Neural crest cell (in vitro differentiated cells): ENCODE data around the gene PRAC1. TPM values are rescaled to one million over a fixed set of nuclear protein-coding genes. Genes with fewer than 3 reads are reported as not detected.

ENCODE experiments used
- DNase-seq: peaks from one replicate; pipeline ENCODE4 v3.0.0; 2021; ENCODE audit warnings: low read depth, mixed read lengths, low spot score
- H3K27ac Mint-ChIP-seq: one replicate; pipeline ENCODE4 v1.8.0; 2021; ENCODE audit warnings: mild to moderate bottlenecking, mixed read lengths; ENCODE audit not compliant: unreplicated experiment
- H3K27me3 Mint-ChIP-seq: 2 replicates; pipeline ENCODE4 v1.8.0; 2021; ENCODE audit warnings: low read depth, mild to moderate bottlenecking, mixed read lengths
- H3K36me3 Mint-ChIP-seq: 2 replicates; pipeline ENCODE4 v1.8.0; 2021; ENCODE audit warnings: low read depth, mild to moderate bottlenecking, mixed read lengths
- H3K4me1 Mint-ChIP-seq: 2 replicates; pipeline ENCODE4 v1.8.0; 2021; ENCODE audit warnings: mixed read lengths
- H3K4me3 Mint-ChIP-seq: one replicate; pipeline ENCODE4 v1.8.0; 2021; ENCODE audit warnings: mild to moderate bottlenecking, mixed read lengths
- H3K9me3 Mint-ChIP-seq: 2 replicates; pipeline ENCODE4 v1.8.0; 2021; ENCODE audit warnings: mixed read lengths
- CTCF ChIP-seq: fragments of 200-600 bp; sonication (generic); conservative IDR thresholded peaks from 2 replicates; pipeline ENCODE4 v1.5.0; 2021; ENCODE audit warnings: antibody characterized with exemption, mild to moderate bottlenecking
- microRNA-seq: library from miRNA; unstranded; fragments of <30 nt; microRNA quantifications from one replicate; pipeline ENCODE4, GENCODE V29; 2020
- total RNA-seq: library from RNA; stranded (reverse); gene quantifications from 2 replicates; pipeline ENCODE4 v1.2.1, GENCODE V29; 2021

PRAC1 gene
- total RNA-seq, 1 donor from 2014 or later, result not detected

- Mint-ChIP-seq H3K4me3 (no peak overlapping the region), H3K4me1 (no peaks in the 10 kb centered on the region), H3K27me3 (peaks cover 87% of the 10 kb centered on the region), H3K36me3 (no peaks in the 10 kb centered on the region), H3K27ac (no peak overlapping the region), H3K9me3 (no peaks in the 10 kb centered on the region)
- TF ChIP-seq CTCF, result no peak
- no peak for DNase-seq
Observed at GRCh38 chr17:48681609-48682008, 40.7 kb downstream of the PRAC1 start.

- H3K36me3 Mint-ChIP-seq, result no peaks in the 10 kb centered on the region
- peaks cover 95% of the 10 kb centered on the region for H3K27me3 Mint-ChIP-seq
- DNase-seq, result no peak
- no peaks in the 10 kb centered on the region for H3K4me1 Mint-ChIP-seq
- no peak overlapping the region for H3K4me3 Mint-ChIP-seq
- H3K9me3 Mint-ChIP-seq, result no peaks in the 10 kb centered on the region
- no peak overlapping the region for H3K27ac Mint-ChIP-seq
- TF ChIP-seq CTCF, result no peak
Observed at GRCh38 chr17:48679385-48680096, 42.8 kb downstream of the PRAC1 start.

- peak; percentile 76 for DNase-seq
- Mint-ChIP-seq H3K27ac (no peak overlapping the region), H3K4me3 (no peak overlapping the region), H3K4me1 (no peaks in the 10 kb centered on the region), H3K36me3 (no peaks in the 10 kb centered on the region), H3K9me3 (no peaks in the 10 kb centered on the region), H3K27me3 (peaks cover 97% of the 10 kb centered on the region)
- peak; percentile 97 for TF ChIP-seq CTCF
Observed at GRCh38 chr17:48678141-48678971, 44.0 kb downstream of the PRAC1 start.

- Mint-ChIP-seq H3K9me3 (no peaks in the 10 kb centered on the region), H3K4me3 (no peak overlapping the region), H3K27me3 (peaks cover 97% of the 10 kb centered on the region), H3K27ac (no peak overlapping the region), H3K4me1 (no peaks in the 10 kb centered on the region), H3K36me3 (no peaks in the 10 kb centered on the region)
- no peak for DNase-seq
- TF ChIP-seq CTCF, result no peak
Observed at GRCh38 chr17:48676963-48677558, 45.3 kb downstream of the PRAC1 start.

GRCh38 chr17:48672340-48672739 lies 50.0 kb downstream of the PRAC1 start:
- Mint-ChIP-seq H3K27me3 (peaks cover 94% of the 10 kb centered on the region), H3K9me3 (no peaks in the 10 kb centered on the region), H3K36me3 (no peaks in the 10 kb centered on the region), H3K4me1 (peaks cover 4% of the 10 kb centered on the region), H3K27ac (no peak overlapping the region), H3K4me3 (no peak overlapping the region)
- no peak for DNase-seq
- no peak for TF ChIP-seq CTCF

Small RNAs within 50 kb of the gene (microRNA-seq; reads per million reads assigned to microRNA genes)
- not detected for gene MIR3185

Other genes with a start within 250 kb of the PRAC1 start
- gene HOXB1, start 191.5 kb downstream of the PRAC1 start, total RNA-seq, result 2.7 and 3.6 TPM in 2 replicates
- gene HOXB2, start 177.4 kb downstream of the PRAC1 start, total RNA-seq, result 60.0 and 60.9 TPM in 2 replicates
- 4.4 and 5.0 TPM in 2 replicates for gene HOXB4, start 144.2 kb downstream of the PRAC1 start, total RNA-seq
- 21.9 and 22.8 TPM in 2 replicates for gene HOXB3, start 132.3 kb downstream of the PRAC1 start, total RNA-seq
- 2.3 and 2.6 TPM in 2 replicates for gene HOXB5, start 128.7 kb downstream of the PRAC1 start, total RNA-seq
- gene HOXB6, start 117.5 kb downstream of the PRAC1 start, total RNA-seq, result 9.6 and 11.5 TPM in 2 replicates
- 8.5 and 11.4 TPM in 2 replicates for gene HOXB7, start 111.5 kb downstream of the PRAC1 start, total RNA-seq
- 19.7 and 22.9 TPM in 2 replicates for gene HOXB8, start 107.2 kb downstream of the PRAC1 start, total RNA-seq
- gene HOXB9, start 96.2 kb downstream of the PRAC1 start, total RNA-seq, result 84.1 and 89.8 TPM in 2 replicates
- gene PRAC2, start 667 bp upstream of the PRAC1 start, total RNA-seq, result not detected in 2 replicates
- gene HOXB13, start 6.2 kb upstream of the PRAC1 start, total RNA-seq, result not detected in 2 replicates
- 0.65 and 0.68 TPM in 2 replicates for gene TTLL6, start 94.7 kb upstream of the PRAC1 start, total RNA-seq
- gene CALCOCO2, start 108.5 kb upstream of the PRAC1 start, total RNA-seq, result 35.4 and 35.7 TPM in 2 replicates
- 84.7 and 87.5 TPM in 2 replicates for gene ATP5MC1, start 170.3 kb upstream of the PRAC1 start, total RNA-seq
- 55.8 and 56.8 TPM in 2 replicates for gene UBE2Z, start 185.9 kb upstream of the PRAC1 start, total RNA-seq
- 146 and 153 TPM in 2 replicates for gene SNF8, start 222.3 kb upstream of the PRAC1 start, total RNA-seq
- gene GIP, start 246.1 kb upstream of the PRAC1 start, total RNA-seq, result not detected in 2 replicates